Calu3 (cell line): Measurements from ENCODE around the gene SPATA4. TPM values are rescaled to one million over a fixed set of nuclear protein-coding genes. Genes with fewer than 3 reads are reported as not detected.

Experiments
- BruUV-seq: library from RNA; stranded (reverse); fragments of 400-500 nt; replicated peaks from 2 replicates; lab custom pipeline; 2021; lab: Mats Ljungman, UMichigan
- CTCF ChIA-PET: fragments of 300-600 bp; sonication (Branson Sonifier 250); formaldehyde crosslinking; loops from one replicate; lab custom pipeline; 2022; ENCODE audit warnings: antibody characterized with exemption; lab: Charles Lee
- DNase-seq: peaks from one replicate; pipeline ENCODE4 v3.0.0; 2022
- H3K27ac Mint-ChIP-seq: one replicate; pipeline ENCODE4 v1.8.0; 2022; ENCODE audit warnings: mixed read lengths; ENCODE audit not compliant: unreplicated experiment
- H3K27me3 Mint-ChIP-seq: one replicate; pipeline ENCODE4 v1.8.0; 2022; ENCODE audit warnings: mixed read lengths; ENCODE audit not compliant: unreplicated experiment
- H3K36me3 Mint-ChIP-seq: one replicate; pipeline ENCODE4 v1.8.0; 2022; ENCODE audit warnings: mild to moderate bottlenecking, moderate library complexity, mixed read lengths; ENCODE audit not compliant: insufficient read depth, unreplicated experiment
- H3K4me1 Mint-ChIP-seq: one replicate; pipeline ENCODE4 v1.8.0; 2022; ENCODE audit warnings: mild to moderate bottlenecking, low read depth, mixed read lengths; ENCODE audit not compliant: unreplicated experiment
- H3K4me3 Mint-ChIP-seq: one replicate; pipeline ENCODE4 v1.8.0; 2022; ENCODE audit warnings: mild to moderate bottlenecking, low read depth, moderate library complexity, mixed read lengths; ENCODE audit not compliant: unreplicated experiment
- H3K9me3 Mint-ChIP-seq: one replicate; pipeline ENCODE4 v1.8.0; 2022; ENCODE audit warnings: low read depth, mixed read lengths; ENCODE audit not compliant: unreplicated experiment
- intact Hi-C: fragments of 100-400 bp; cut with micrococcal nuclease; formaldehyde crosslinking; loops from one replicate; pipeline ENCODE4 v1.10.0; 2022; ENCODE audit not compliant: unreplicated experiment
- total RNA-seq: library from RNA; stranded (reverse); gene quantifications from 2 replicates; pipeline ENCODE4 v1.2.3, GENCODE V29; 2022
- TF ChIP-seq, protein P1 (sequence below): fragments of 200-600 bp; IDR thresholded peaks from one replicate; pipeline ENCODE4 v1.8.0; 2022; ENCODE audit warnings: antibody characterized with exemption; ENCODE audit not compliant: unreplicated experiment

SPATA4 gene
- total RNA-seq, 1 experiment from 2014 or later = not detected

GRCh38 chr4:176156656-176157055 lies 38.7 kb downstream of the SPATA4 start:
- Mint-ChIP-seq H3K9me3 (no peaks in the 10 kb centered on the region), H3K36me3 (no peaks in the 10 kb centered on the region), H3K4me1 (no peaks in the 10 kb centered on the region), H3K4me3 (no peak overlapping the region), H3K27ac (no peak overlapping the region), H3K27me3 (no peaks in the 10 kb centered on the region)
- CTCF ChIA-PET = no interaction called here
- TF ChIP-seq, protein P1, sequence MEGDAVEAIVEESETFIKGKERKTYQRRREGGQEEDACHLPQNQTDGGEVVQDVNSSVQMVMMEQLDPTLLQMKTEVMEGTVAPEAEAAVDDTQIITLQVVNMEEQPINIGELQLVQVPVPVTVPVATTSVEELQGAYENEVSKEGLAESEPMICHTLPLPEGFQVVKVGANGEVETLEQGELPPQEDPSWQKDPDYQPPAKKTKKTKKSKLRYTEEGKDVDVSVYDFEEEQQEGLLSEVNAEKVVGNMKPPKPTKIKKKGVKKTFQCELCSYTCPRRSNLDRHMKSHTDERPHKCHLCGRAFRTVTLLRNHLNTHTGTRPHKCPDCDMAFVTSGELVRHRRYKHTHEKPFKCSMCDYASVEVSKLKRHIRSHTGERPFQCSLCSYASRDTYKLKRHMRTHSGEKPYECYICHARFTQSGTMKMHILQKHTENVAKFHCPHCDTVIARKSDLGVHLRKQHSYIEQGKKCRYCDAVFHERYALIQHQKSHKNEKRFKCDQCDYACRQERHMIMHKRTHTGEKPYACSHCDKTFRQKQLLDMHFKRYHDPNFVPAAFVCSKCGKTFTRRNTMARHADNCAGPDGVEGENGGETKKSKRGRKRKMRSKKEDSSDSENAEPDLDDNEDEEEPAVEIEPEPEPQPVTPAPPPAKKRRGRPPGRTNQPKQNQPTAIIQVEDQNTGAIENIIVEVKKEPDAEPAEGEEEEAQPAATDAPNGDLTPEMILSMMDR = no peak
- no TSS peak for BruUV-seq
- DNase-seq = no peak
- intact Hi-C loops = no loop called here

DNA sequence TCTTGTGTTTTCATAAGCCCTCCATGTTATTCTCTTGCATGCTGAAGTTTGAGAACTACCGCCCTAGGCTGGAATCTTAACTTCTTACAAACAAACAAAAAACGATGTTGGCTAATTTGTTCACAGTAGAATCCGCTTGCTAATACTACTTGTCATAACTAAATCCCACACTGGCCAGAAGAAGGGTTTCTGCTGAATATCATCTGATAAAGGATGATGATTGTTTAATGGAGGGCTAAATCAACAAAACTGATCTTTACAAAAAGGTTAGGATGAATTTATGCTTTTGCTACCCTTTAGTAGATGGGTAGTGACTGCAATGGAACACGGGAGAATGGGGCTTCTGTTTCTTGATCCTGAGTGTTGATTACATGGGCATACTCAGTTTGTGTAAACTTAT lies 42.3 kb downstream of the SPATA4 start:
- Mint-ChIP-seq H3K36me3 (no peaks in the 10 kb centered on the region), H3K4me1 (no peaks in the 10 kb centered on the region), H3K4me3 (no peak overlapping the region), H3K27ac (no peak overlapping the region), H3K27me3 (no peaks in the 10 kb centered on the region), H3K9me3 (no peaks in the 10 kb centered on the region)
- intact Hi-C loops = no loop called here
- TF ChIP-seq, protein P1 = no peak
- CTCF ChIA-PET = no interaction called here
- no TSS peak for BruUV-seq
- no peak for DNase-seq

GRCh38 chr4:176150704-176151103 lies 44.7 kb downstream of the SPATA4 start:
- Mint-ChIP-seq H3K27ac (no peak overlapping the region), H3K9me3 (no peaks in the 10 kb centered on the region), H3K4me3 (no peak overlapping the region), H3K27me3 (no peaks in the 10 kb centered on the region), H3K36me3 (no peaks in the 10 kb centered on the region), H3K4me1 (no peaks in the 10 kb centered on the region)
- CTCF ChIA-PET = interaction anchor here (0.8 to 1.3 kb wide), 2 partner anchors 127 to 190 kb away, joined by 4 to 6 read pairs; no protein-coding TSS in a partner anchor
- no peak for DNase-seq
- BruUV-seq = no TSS peak
- intact Hi-C loops = loop anchor here (1.0 kb wide), 2 partner anchors 127 to 191 kb away; no protein-coding TSS in a partner anchor
- TF ChIP-seq, protein P1 = no peak

DNA sequence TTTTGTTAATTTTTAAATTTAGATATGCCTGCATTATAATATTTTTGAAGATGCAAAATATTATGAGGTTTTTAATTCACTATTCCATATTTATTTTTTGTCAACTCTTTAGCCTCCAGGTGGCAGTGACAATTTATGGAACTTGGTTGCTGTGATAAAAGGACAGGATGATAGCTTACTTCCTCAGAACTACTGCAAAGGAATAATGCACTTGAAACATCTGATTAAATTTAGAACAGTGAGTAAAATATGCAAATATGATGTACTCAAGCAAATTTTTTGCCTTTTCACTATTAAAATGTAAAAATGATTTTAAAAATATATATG lies 45.1 kb downstream of the SPATA4 start:
- DNase-seq = no peak
- no TSS peak for BruUV-seq
- H3K36me3 Mint-ChIP-seq = no peaks in the 10 kb centered on the region
- no peaks in the 10 kb centered on the region for H3K27me3 Mint-ChIP-seq
- H3K27ac Mint-ChIP-seq = no peak overlapping the region
- intact Hi-C loops = loop anchor here (1.0 kb wide), 2 partner anchors 127 to 191 kb away; no protein-coding TSS in a partner anchor
- no peak overlapping the region for H3K4me3 Mint-ChIP-seq
- H3K4me1 Mint-ChIP-seq = no peaks in the 10 kb centered on the region
- TF ChIP-seq, protein P1 = no peak
- H3K9me3 Mint-ChIP-seq = no peaks in the 10 kb centered on the region
- CTCF ChIA-PET = interaction anchor here (0.8 to 1.3 kb wide), 2 partner anchors 127 to 191 kb away, joined by 4 to 6 read pairs; no protein-coding TSS in a partner anchor
